HL-60 (cell line): ENCODE results near the gene GPBP1.
"Not testable (repeated sequence)": the region's sequence is repeated elsewhere in the genome, so short reads cannot be mapped to it uniquely, and the experiment has no call there.

Experiments used
- DNase-seq, 2 experiments: peaks; one replicate each; pipeline ENCODE4 v3.0.0-alpha.2; 2010 to 2020; ENCODE audit warnings: low read depth in 1 of 2, low spot score in 1 of 2
- H3K27ac ChIP-seq: fragments of 250-450 bp; sonication (Bioruptor Pico); replicated peaks from 2 replicates; pipeline ENCODE4 v1.5.1; 2020; ENCODE audit warnings: mild to moderate bottlenecking, moderate library complexity
- H3K27me3 ChIP-seq: fragments of 250-450 bp; sonication (Bioruptor Pico); 2 replicates; pipeline ENCODE4 v1.5.1; 2021; ENCODE audit warnings: mild to moderate bottlenecking, moderate library complexity; ENCODE audit not compliant: insufficient read depth, poor library complexity, severe bottlenecking
- H3K4me3 ChIP-seq: replicated peaks from 2 replicates; pipeline ENCODE4 v1.5.1; 2011; ENCODE audit warnings: mild to moderate bottlenecking, control low read depth, low read length; ENCODE audit not compliant: insufficient read depth
- GABPA ChIP-seq: IDR thresholded peaks from 2 replicates; pipeline ENCODE4 v1.6.1; 2012; ENCODE audit warnings: low read depth
- POLR2AphosphoS5 ChIP-seq: IDR thresholded peaks from 2 replicates; pipeline ENCODE4 v1.6.1; 2012; ENCODE audit warnings: low read depth
- SPI1 ChIP-seq: IDR thresholded peaks from 2 replicates; pipeline ENCODE4 v1.6.1; 2012; ENCODE audit warnings: low read depth, mild to moderate bottlenecking, borderline replicate concordance
- TF ChIP-seq, protein P1 (sequence below): IDR thresholded peaks from one replicate; pipeline ENCODE4 v1.5.1; 2011; ENCODE audit warnings: low read length, control low read depth, inconsistent platforms; ENCODE audit not compliant: insufficient read depth
- TF ChIP-seq, protein P2 (sequence below): IDR thresholded peaks from 2 replicates; pipeline ENCODE4 v1.6.1; 2012; ENCODE audit warnings: low read depth; ENCODE audit not compliant: insufficient replicate concordance

The GPBP1 gene

DNA sequence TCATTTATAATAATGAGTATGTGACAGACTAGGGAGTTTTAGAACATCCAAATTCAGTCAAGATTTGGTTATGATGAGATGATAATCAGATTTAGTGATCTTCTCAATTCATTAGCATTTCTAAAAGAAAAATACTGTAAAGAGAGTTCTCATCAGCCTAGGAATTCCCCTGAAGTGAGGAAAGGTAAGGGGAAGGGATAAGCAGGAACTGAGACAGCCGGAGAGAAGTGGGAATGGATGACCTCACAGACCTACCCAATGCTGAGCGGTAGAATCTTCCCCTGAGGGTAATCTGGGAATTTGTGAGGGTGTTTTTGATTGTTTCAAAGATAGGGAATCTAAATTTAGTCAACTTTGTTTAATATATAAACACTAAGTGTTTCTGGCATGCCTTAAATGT lies 16.7 kb upstream of the GPBP1 start:
- DNase-seq: no peak
- H3K27me3 ChIP-seq: no peaks in the 10 kb centered on the region
- no peak overlapping the region for H3K27ac ChIP-seq
- no peak overlapping the region for H3K4me3 ChIP-seq
- TF ChIP-seq SPI1 (no peak), GABPA (no peak), POLR2AphosphoS5 (no peak)
- TF ChIP-seq, protein P1, sequence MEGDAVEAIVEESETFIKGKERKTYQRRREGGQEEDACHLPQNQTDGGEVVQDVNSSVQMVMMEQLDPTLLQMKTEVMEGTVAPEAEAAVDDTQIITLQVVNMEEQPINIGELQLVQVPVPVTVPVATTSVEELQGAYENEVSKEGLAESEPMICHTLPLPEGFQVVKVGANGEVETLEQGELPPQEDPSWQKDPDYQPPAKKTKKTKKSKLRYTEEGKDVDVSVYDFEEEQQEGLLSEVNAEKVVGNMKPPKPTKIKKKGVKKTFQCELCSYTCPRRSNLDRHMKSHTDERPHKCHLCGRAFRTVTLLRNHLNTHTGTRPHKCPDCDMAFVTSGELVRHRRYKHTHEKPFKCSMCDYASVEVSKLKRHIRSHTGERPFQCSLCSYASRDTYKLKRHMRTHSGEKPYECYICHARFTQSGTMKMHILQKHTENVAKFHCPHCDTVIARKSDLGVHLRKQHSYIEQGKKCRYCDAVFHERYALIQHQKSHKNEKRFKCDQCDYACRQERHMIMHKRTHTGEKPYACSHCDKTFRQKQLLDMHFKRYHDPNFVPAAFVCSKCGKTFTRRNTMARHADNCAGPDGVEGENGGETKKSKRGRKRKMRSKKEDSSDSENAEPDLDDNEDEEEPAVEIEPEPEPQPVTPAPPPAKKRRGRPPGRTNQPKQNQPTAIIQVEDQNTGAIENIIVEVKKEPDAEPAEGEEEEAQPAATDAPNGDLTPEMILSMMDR: no peak
- TF ChIP-seq, protein P2, sequence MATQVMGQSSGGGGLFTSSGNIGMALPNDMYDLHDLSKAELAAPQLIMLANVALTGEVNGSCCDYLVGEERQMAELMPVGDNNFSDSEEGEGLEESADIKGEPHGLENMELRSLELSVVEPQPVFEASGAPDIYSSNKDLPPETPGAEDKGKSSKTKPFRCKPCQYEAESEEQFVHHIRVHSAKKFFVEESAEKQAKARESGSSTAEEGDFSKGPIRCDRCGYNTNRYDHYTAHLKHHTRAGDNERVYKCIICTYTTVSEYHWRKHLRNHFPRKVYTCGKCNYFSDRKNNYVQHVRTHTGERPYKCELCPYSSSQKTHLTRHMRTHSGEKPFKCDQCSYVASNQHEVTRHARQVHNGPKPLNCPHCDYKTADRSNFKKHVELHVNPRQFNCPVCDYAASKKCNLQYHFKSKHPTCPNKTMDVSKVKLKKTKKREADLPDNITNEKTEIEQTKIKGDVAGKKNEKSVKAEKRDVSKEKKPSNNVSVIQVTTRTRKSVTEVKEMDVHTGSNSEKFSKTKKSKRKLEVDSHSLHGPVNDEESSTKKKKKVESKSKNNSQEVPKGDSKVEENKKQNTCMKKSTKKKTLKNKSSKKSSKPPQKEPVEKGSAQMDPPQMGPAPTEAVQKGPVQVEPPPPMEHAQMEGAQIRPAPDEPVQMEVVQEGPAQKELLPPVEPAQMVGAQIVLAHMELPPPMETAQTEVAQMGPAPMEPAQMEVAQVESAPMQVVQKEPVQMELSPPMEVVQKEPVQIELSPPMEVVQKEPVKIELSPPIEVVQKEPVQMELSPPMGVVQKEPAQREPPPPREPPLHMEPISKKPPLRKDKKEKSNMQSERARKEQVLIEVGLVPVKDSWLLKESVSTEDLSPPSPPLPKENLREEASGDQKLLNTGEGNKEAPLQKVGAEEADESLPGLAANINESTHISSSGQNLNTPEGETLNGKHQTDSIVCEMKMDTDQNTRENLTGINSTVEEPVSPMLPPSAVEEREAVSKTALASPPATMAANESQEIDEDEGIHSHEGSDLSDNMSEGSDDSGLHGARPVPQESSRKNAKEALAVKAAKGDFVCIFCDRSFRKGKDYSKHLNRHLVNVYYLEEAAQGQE: no peak

DNA sequence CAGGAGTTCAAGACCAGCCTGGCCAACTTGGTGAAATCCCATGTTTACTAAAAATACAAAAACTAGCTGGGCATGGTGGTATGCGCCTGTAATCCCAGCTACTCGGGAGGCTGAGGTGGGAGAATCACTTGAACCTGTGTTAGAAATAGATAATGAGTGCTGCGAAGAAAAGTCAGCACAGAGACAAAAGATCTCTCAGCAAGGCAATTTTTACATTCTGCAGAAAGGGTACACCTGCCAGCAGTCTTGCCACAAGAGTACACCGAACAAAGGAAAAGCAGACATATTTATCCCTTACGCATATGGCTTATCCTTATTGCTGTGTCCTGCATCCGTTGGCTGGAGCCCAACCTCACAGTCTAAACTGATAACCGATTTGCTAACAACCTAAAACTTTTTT lies 16.2 kb upstream of the GPBP1 start:
- TF ChIP-seq SPI1 (no peak), POLR2AphosphoS5 (no peak), GABPA (no peak)
- TF ChIP-seq, protein P1: no peak
- TF ChIP-seq, protein P2: no peak
- no peak for DNase-seq
- H3K4me3 ChIP-seq: no peak overlapping the region
- H3K27me3 ChIP-seq: no peaks in the 10 kb centered on the region
- H3K27ac ChIP-seq: no peak overlapping the region

DNA sequence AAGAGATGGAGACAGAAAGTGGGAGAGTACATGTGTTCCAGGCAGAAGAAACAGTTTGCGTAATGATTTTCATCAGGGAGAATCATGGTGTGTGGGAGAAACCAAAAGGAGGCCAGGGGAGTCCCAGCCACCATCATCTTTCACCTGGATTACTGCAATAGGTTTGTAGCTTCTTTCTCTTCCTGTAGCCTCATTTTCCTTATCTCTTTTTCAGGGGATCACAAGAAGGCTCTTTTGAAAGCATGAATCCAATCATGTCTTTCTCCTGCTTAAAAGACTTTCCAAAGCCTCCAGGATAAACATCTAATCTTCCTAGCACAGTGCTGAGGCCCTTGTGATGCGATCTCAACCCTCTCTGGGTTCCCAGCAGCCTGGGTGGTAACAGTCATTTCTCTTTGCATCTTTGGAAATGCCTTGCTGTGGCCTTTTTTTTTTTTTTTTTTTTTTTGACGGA lies 10.3 kb upstream of the GPBP1 start:
- no peak for DNase-seq
- Histone ChIP-seq H3K27me3 (no peaks in the 10 kb centered on the region), H3K27ac (no peak overlapping the region), H3K4me3 (no peak overlapping the region)
- TF ChIP-seq, protein P2: no peak
- no peak for TF ChIP-seq SPI1

DNA sequence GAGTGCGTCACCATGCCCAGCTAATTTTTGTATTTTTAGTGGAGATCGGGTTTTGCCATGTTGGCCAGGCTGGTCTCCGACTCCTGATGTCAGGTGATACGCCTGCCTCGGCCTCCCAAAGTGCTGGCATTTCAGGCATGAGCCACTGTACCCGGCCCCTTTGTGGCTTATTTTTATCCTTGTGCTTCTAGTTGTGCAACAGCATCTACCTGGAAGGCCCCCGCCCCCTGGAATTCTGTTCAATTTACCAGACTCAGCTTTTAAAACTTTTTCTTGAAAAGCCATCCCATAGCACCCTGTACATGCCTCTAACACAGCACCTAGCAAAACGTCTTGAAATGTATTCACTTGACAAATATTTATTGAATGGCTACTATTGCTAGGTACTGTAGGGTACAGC lies 9.7 kb upstream of the GPBP1 start:
- H3K27me3 ChIP-seq: no peaks in the 10 kb centered on the region
- TF ChIP-seq, protein P2: no peak
- TF ChIP-seq GABPA (no peak), POLR2AphosphoS5 (no peak), SPI1 (no peak)
- TF ChIP-seq, protein P1: no peak
- H3K27ac ChIP-seq: no peak overlapping the region
- no peak for DNase-seq
- no peak overlapping the region for H3K4me3 ChIP-seq

DNA sequence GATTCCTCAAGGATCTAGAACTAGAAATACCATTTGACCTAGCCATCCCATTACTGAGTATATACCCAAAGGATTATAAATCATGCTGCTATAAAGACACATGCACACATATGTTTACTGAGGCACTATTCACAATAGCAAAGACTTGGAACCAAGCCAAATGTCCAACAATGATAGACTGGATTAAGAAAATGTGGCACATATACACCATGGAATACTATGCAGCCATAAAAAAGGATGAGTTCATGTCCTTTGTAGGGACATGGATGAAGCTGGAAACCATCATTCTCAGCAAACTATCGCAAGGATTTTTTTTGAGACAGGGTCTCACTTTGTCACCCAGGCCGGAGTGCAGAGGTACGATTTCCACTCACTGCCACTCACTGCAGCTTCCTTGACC lies 8.7 kb upstream of the GPBP1 start:
- not testable (repeated sequence) for H3K27ac ChIP-seq, H3K4me3 ChIP-seq, H3K27me3 ChIP-seq, DNase-seq
